B cell (primary cell): ENCODE results near the gene PIPOX.

ENCODE experiments used
- EZH2 ChIP-seq: IDR thresholded peaks from 2 replicates; pipeline ENCODE4 v1.6.1; 2012; ENCODE audit warnings: borderline replicate concordance, low read depth, mild to moderate bottlenecking, moderate library complexity, low read length; ENCODE audit not compliant: insufficient read depth, poor library complexity, severe bottlenecking
- TF ChIP-seq, protein P1 (sequence below): fragments of 200-600 bp; IDR thresholded peaks from one replicate; pipeline ENCODE4 v1.8.0; 2022; ENCODE audit warnings: antibody characterized with exemption, mild to moderate bottlenecking

DNA sequence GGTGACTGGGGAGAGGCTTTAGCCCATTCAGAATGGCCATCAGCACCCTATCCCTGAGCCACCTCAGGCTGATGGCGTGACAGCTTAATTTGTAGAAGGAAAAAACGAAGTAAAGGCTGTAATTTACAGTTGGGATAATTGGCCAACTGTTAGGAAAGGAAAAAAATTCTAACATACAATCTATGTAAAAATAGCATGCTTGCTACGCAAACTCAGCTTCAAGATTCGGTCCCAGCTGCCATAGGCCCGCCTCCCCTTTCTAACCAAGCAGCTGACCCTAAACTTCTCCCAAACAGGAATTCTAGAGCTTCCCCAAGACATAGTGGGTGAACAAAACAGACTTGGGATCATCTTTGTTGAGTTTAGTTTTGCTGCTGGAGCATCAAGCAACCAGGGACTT is 42.0 kb upstream of the PIPOX start:
- TF ChIP-seq, protein P1, sequence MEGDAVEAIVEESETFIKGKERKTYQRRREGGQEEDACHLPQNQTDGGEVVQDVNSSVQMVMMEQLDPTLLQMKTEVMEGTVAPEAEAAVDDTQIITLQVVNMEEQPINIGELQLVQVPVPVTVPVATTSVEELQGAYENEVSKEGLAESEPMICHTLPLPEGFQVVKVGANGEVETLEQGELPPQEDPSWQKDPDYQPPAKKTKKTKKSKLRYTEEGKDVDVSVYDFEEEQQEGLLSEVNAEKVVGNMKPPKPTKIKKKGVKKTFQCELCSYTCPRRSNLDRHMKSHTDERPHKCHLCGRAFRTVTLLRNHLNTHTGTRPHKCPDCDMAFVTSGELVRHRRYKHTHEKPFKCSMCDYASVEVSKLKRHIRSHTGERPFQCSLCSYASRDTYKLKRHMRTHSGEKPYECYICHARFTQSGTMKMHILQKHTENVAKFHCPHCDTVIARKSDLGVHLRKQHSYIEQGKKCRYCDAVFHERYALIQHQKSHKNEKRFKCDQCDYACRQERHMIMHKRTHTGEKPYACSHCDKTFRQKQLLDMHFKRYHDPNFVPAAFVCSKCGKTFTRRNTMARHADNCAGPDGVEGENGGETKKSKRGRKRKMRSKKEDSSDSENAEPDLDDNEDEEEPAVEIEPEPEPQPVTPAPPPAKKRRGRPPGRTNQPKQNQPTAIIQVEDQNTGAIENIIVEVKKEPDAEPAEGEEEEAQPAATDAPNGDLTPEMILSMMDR, result no peak
- TF ChIP-seq EZH2, result no peak
